SK-N-DZ (cell line): ENCODE measurements around the gene RPL36.
"Not testable (repeated sequence)": the region's sequence is repeated elsewhere in the genome, so short reads cannot be mapped to it uniquely, and the experiment has no call there.

Experiments used
- DNase-seq: peaks from one replicate; pipeline ENCODE4 v3.0.0-alpha.2; 2015; ENCODE audit warnings: low spot score

The RPL36 gene

DNA sequence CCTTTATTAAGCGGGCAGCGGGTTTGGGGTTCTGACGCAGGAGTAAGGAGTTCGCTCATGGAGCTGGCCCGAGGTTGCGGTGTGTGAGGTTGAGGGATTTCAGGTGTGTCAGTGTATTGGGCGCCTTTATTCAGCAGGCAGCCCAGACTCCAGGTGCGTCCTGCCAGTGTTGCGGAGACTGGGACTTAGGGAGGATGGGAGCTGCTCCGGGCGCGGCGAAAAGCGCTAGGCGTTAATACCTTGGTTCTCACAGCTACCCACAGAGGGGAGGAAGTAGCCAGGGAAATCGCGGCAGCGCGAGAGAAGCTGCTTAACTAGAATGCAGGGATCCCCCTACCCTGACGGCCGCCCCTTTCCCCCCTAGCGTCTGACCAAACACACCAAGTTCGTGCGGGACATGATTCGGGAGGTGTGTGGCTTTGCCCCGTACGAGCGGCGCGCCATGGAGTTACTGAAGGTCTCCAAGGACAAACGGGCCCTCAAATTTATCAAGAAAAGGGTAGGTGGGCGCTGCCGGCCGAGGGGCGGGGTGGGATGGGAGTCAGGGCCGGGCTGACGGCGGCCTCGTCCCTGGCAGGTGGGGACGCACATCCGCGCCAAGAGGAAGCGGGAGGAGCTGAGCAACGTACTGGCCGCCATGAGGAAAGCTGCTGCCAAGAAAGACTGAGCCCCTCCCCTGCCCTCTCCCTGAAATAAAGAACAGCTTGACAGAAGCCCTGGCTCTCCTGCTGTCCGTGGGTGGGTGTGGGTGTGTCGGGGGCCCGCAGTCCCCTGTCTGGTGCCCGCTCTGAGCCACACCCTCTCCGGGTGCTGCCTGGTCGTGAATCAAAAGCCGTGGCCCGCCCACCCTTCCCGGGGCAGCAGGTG, 1.1 kb downstream of the RPL36 start:
- no peak for DNase-seq

DNA sequence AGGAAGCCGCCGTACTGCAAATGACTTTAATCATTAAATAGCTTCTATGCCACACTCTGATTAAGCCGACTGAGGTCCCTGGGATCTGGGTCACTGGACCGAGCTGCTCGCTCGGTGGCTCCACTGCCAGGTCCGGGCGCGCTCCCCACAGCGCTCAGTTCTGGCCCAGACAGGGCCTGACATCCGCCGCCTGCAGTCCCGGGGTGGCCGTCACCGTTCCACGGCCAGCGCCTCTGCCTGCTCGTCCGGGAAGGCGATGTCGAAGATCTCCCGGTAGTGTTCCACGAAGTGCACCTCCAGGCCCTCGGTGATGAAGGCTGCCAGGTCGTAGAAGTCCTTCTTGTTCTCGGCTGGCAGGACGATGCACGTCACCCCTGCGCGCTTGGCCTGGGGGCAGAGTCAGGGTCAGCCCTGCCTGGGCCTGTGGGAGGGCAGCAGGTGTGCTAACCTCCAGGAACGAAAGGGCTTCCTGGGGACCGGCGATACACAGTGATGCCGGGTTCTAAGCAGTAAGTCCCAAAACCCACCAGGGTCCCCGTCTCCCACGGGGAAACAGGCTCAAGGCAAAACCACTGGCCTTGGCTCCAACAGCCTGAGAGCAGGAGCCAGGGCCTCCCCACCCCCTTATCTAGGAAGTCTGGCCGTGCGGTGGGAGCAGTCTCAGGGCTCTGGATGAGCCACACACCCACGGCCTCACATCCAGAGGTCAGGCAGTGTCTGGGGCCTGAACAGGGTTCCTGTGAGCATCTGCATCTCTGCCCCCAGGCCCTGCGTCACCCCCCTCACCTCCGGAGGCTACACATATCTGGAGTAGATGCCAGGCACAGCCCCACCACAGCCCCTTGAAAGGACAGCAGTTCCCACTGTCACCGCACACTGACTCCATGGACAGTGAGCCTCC, 2.0 kb downstream of the RPL36 start:
- no peak for DNase-seq

DNA sequence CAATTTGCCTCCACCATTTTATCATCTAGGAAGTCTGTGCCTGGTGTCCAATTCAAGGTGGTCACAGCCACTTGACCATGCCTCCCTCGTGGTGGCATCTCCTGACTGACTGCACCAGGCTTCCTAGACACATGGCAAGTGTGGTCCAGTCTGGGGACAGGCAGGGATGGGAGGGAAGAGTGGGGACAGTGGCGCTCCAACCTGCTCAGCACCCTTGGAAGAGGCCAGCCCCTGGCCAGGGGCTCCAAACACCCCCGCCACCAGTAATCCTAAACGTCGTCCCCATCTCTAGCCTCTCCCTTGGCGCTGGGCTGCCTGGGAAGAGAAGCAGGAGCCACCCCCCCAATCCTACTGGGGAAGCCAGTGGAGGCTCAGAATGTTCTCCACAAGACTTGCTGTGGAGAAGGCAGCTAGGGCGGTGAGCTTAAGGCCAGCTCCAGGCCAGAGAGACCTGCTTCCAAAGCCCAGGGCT, 2.7 kb downstream of the RPL36 start:
- DNase-seq, result no peak

DNA sequence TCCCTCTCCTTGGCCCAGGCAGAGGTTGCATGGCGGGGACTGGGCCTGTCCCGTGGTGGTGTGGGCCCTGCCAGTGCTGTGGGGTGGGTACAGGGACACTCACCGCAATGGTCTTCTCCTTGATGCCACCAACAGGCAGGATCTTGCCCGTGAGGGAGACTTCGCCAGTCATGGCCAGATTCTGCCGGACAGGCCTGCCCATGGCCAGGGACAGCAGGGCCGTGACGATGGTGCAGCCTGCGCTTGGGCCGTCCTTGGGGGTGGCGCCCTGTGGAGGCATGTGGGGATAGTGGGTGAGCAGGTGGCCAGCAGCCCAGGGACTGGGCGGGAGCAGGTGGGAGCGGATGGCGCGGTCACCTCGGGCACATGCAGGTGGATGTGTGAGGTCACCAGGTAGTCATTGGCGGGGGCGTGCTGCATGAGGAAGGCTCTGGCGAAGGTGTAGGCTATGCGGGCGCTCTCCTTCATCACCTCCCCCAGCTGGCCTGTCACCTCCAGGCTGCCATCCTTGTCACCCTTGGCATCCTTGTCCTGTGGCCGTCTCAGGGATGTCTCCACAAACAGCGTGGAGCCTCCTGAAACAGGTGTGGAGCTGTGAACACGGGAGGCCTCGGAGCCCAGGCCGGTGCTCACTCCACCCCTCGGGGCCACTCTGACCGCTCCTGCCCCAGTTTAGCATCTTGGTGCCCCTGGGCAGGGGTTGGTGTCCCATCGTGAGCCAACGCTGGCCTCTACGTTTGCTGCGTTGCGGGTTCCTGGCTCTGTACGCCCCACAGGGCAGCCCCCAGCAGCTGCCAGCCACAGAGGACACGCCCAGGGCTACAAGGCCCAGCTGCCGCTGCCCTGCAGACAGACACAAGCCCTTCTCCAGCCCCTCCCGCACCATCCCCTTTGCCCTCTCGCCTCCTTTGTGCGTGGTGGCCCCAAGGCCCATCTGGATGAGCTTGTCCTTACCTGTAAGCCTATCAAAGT, 3.4 kb downstream of the RPL36 start:
- no peak for DNase-seq

DNA sequence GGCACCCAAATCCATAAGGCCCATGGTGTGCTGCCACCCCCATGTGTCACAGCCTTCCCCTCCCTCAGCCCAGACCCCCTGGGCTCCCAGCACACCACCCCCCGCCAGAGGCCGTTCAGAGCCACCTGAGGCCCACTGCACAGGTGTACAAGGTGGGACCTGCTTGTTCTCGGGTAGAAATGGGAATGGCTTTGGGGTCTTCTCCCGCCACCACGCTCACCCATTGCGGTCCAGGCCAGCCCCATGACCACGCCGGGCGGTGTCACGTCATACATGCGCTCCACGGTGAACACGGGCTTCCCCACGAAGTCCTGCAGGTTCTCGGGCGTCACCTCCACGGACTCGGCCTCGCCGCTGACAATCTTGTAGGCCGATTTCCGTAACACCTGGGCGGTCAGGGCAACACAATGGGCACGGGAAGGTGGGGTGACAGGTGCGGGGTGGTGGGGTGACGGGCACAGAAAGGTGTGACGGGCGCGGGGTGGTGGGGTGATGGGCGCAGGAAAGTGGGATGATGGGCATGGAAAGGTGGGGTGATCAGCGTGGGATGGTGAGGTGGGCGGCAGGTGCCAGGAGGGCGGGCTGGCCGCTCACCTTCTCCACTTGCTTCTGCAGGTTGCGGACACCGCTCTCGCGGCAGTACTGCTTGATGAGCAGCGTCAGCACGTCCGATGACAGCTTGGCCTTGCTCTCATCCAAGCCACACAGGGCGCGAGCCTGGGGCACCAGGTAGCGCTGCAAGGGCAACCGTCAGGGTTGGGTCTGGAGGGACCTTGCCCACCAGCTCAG, 4.3 kb downstream of the RPL36 start:
- DNase-seq, result no peak

DNA sequence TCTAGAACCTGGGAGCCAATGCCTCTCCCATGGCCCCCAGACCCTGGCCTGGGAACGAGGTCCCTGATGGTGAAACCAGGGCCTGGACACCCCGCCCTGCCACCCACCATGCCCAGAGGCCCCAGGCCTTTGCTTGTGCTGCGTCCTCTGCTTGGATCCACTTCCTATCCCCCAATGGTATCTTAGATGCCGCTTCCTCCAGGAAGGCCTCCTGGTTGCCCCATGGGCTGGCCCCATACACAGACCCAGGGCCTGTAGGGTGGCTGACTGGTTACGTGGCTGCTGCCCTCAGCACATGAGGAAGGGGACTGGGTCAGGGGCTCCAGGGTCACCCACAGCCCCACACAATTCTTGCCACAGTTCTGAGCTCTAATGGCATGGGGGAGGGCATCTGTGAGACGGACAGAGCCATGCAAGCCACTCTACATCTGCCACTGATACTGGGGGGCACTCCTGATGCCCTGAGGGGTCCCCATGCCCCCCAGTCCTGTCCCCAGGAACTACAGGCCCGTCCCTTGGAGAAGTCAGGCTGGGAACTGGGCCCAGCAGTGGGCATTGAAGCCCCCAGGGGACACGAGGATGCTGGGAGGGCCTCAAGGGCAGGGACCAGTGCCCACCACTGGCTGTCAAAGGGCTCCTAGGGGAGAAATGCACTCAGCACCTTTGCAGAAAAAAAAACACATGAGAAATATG, 5.0 kb downstream of the RPL36 start:
- no peak for DNase-seq

DNA sequence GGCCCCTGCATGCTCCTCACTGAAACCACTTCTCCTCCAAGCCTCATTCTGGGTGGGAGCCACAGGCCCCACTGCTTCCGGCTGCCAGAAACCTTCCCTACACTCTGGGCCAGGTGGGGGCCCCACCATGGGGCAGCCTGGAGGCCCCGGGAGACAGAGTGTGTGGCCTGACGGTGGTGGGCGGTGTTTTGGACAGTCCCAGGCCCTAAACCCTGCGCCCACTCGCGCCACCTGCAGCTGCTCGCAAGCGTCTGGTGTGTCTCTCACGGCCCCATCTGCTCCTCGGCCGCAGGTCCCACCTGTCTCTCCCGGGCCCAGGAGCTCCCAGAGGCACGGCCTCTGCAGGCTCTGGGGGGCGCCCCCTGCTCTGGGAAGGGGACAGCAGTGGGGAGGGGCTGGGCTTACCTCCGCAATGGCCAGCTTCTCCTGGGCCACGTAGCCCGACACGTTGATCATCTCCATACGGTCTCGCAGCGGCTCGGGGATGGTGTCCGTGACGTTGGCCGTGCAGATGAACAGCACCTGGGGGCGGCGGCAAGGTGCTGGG, 5.6 kb downstream of the RPL36 start:
- DNase-seq, result no peak

DNA sequence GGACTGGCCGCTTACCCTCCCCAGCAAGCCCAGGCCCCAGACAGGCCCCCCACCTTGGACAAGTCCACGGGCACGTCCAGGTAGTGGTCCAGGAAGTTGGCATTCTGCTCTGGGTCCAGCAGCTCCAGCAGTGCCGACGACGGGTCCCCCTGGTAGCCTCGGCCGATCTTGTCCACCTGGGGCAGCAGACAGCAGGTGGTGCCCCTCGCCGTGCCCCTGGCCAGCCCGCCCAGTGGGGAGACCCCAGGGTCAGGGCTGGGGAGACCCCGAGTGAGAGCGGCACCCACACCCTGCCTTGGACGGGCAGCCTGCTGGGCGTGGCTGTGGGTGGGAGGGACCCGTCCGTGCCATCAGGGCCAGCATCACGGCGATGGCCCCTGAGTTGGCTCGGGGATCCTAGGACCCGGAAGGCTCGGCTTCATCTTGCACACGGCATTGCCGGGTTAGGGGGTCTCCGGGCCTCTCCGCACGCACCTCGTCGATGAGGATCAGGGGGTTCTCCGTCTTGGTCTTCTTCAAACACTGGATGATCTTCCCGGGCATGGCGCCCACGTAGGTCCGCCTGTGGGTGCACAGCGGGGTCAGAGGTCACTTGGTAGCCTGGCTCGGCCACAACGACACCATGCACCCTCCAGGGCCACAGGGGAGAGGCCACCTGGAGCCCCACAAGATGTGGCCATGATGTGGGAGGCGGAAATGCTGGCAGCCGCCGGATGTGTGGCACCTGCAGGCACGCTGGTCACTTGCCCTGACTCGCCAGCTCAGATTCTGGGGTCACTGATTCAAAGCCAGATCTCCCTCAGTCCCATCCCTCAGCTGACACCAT, 6.3 kb downstream of the RPL36 start:
- no peak for DNase-seq

DNA sequence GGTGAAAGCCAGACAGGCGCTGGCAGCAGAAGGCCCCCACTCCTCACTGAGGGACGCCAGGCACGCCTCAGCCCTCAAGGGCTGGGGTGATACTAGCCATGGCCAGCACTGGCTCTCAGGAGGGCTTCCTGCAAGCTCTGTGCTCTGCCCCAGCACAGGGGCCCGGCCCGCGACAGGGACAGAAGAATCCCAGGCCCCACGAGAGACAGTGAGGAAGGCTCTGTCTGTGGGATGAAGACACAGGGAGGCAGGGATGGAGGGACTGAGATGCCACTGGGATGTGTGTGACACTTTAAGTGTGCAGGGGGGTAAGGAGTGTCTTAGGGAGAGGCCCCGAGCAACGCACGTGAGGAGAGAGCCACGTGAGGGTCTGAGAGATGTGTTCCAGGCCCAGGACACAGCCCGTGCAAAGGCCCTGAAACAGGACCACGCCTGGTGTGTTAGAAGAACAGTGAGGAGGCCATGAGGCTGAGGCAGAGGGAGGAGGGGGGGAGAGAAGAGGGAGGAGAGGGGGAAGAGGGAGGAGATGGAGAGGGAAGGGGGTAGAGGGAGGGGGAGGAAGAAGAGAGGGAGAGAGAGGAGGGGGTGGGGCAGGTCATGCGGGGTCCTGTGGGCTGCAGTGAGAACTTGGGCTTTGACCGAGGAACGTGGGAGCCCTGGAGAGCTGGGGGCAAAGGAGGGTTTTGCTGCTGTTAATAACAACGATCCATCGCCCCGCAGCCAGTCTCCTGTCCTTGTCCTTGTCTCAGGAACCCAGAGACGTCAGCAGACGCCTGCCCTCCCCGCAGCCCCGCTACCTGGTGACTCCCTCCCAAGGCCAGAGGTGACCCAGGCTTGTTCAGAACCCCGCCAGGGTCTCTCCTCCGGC, 7.2 kb downstream of the RPL36 start:
- DNase-seq, result no peak

DNA sequence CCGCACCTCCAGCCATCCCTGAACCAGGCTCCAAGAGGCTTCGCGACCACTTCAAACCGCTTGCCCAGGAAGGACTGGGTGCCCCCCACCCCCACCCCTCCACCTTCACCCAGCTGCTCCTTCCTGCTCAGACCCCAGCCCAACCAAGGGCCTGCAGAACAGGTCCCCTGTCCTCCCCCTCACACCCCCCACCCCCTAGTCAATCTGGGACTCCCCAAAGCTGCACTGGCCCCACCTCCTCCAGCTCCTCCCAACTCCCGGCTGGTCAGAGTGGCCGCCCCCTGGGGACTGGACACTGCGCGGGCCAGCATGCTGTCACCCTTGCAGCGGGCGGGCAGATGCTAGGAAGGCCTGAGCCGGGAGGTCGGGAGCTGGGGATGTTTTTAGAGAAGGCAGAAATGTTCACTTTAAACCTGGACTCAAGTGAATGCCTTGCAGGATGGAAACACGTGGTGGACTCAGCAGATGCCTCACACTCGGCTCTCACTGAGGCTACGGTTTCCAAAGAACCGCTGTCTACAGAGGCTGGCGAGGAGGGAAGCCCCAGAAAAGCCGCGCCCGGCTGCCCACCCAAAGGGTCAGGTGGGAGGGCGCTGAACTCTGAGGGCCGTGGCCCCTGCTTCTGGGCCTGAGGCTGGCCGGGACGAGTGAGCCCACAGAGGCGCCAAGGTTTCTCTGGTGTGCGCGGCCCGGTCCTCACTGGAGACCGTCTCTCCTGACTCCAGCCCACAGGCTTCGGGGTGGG, 8.0 kb downstream of the RPL36 start:
- DNase-seq, result no peak

DNA sequence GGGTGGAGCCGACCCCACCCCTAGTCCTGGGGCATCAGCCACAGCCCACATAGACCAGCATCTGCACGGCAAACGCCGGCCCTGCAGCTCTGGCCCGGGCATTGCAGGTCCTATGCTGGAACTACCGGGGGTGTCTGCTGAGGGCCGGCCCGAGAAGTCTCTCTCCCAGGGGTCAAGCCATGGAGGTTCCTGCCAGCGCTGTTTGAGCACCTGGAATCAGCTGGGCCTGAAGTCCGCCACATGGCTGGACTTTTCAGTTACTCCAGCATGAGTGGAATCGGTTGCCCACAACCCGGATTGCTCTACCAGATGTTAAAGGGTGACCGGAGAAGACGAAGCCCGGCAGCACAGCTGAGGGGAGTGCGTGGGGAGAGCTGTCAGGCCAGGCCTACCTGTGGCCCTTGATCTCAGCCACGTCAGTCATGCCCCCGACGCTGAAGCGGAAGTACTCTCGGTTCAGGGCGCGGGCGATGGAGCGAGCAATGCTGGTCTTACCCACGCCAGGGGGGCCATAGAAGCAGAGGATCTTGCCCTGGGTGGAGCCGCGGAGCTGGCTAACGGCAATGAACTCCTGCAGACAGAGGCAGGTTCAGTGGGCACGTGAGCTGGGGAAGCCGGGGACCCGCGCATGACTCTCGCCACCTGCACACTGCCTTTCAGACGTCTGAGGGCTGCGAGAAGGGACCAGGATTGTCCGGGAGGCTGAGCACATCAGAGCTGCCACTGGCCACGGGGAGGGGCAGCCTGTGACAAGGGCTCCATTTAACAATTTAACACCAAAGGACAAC, 8.7 kb downstream of the RPL36 start:
- no peak for DNase-seq

DNA sequence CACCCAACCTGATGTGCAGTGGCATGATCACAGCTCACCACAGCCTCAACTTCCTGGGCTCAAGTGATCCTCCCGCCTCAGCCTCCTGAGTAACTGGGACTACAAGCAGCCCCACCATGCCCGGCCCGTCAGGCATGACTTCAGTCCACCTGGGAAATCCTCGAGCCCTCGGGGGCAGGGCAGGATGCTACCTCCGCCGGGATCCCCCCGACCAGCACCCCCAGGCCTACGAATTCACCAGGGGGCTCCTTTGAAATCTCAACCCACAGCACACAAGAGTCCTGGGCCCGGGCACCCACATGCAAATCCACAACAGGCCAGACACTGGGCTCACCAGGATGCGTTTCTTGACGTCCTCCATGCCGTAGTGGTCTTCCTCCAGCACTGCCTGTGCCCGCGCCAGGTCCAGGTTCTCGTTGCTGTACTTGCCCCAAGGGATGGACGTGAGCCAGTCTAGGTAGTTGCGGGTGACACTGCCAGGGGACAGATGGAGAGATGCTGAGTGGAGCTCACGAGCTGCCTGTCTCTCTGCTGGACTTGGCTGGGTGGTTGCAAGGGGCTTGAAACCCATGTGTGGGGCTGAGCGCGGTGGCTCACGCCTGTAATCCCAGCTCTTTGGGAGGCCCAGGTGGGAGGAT, 10.5 kb downstream of the RPL36 start:
- no peak for DNase-seq

DNA sequence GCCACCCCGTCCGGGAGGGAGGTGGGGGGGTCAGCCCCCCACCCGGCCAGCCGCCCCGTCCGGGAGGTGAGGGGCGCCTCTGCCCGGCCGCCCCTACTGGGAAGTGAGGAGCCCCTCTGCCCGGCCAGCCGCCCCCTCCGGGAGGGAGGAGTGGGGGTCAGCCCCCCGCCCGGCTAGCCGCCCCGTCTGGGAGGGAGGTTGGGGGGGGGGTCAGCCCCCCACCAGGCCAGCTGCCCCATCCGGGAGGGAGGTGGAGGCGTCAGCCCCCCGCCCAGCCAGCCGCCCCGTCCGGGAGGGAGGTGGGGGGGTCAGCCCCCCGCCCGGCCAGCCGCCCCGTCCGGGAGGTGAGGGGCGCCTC, 11.9 kb downstream of the RPL36 start:
- not testable (repeated sequence) for DNase-seq

DNA sequence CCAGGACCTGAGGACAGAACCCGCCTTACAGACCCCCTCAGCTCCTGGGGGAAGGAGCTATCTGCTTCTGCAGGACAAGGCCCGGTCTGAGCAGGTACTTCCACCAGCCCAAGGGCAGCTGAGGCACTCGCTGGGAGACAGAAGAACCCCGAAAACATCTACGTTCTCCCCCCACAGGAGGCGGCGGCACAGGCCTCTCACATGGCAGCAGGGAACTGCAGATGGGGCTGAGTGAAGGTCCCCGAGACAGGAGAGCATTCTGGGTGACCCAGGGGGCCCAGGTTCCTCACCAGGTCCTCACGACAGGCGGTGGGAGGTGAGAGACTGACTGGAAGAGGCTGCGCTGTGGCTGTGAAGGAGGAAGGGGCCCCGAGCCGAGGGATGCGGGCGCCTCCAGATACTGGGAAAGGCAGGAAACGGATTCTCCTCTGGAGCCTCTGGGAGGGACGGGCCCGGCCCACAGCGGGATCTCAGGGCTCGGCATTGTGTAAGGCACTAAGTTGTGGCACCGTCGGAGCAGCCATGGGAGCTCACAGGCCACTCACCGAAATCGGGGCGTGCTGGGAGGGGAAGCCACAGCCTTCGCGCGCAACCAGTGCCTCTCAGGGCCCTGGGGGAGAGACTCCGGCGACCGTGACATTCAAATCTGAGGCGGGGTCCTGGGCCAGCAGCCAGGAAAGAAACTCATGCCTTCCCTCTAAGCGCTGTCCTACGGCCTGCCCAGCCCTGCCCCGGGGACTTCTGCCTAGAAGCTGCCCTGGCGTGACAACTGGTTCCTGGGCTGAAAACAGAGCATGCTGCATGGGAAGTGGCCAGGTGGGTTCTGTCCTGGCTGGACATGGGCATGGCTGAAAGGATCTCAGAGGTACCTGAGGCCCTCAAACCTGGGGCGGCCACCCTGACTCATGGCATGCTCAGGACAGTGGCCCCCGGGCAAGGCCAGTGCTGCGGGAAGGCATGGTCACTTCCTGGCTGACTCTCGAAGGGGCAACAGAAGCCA, 14.0 kb downstream of the RPL36 start:
- no peak for DNase-seq
